Measurements from ENCODE around the gene AP5S1. TPM values are rescaled to one million over a fixed set of nuclear protein-coding genes. Genes with fewer than 3 reads are reported as not detected.
A peak's percentile ranks its signal among the peaks of the same experiment; 100 is the strongest.

Gene AP5S1
- total and polyA plus RNA-seq, 9 of the 15 experiments (the other 6 are each of a cell fraction or from before 2014, with no cell fraction given), result 2.6 to 8.8 (median 4.4) TPM

GRCh38 chr20:3820048-3820900 lies at the start of gene AP5S1 (continued):
- TF ChIP-seq YY1 (IDR thresholded peaks at IDR 0.05; ENCODE audit: borderline replicate concordance in 1 of 3, control insufficient read depth in 1 of 3, extremely low read depth in 1 of 3, insufficient read depth in 3 of 3, insufficient read length in 1 of 3, insufficient replicate concordance in 2 of 3, low read depth in 1 of 3, low read length in 2 of 3) (peak; percentile 85 to 97 (median 94)), POLR3G (IDR thresholded peaks at IDR 0.05; ENCODE audit: extremely low read depth, insufficient read length, insufficient replicate concordance) (no peak), MNT (conservative IDR thresholded peaks at IDR 0.05) (peak; percentile 61 to 77; a peak in 2 of 4 replicates), SIX5 (IDR thresholded peaks at IDR 0.05; ENCODE audit: borderline replicate concordance in 1 of 2, insufficient read depth in 1 of 2, low read depth in 1 of 2, low read length in 2 of 2) (peak; percentile 66 to 67; a peak in 3 of 4 replicates), PREB (CRISPR knock-in tag; IDR thresholded peaks at IDR 0.05) (no peak), GABPB1 (CRISPR knock-in tag; IDR thresholded peaks at IDR 0.05) (peak; percentile 77; the same call in 1 of the 2 replicates), RAD21 (CRISPR knock-in tag; conservative IDR thresholded peaks at IDR 0.05 in 1 of 2, IDR thresholded peaks at IDR 0.05 in 1 of 2) (peak; percentile 69 to 86), NCOA4 (IDR thresholded peaks at IDR 0.05; ENCODE audit: partially characterized antibody) (no peak), ZBTB49 (CRISPR knock-in tag; IDR thresholded peaks at IDR 0.05; ENCODE audit: borderline replicate concordance) (0 out of 2 replicates have a peak, but pooled peaks have one; percentile 17), PML (IDR thresholded peaks at IDR 0.05; ENCODE audit: low read length) (peak; percentile 13; the same call in 1 of the 2 replicates)

Data from K562 (cell line).